ENCODE results near the gene GPR31.

- TF ChIP-seq, protein P1, sequence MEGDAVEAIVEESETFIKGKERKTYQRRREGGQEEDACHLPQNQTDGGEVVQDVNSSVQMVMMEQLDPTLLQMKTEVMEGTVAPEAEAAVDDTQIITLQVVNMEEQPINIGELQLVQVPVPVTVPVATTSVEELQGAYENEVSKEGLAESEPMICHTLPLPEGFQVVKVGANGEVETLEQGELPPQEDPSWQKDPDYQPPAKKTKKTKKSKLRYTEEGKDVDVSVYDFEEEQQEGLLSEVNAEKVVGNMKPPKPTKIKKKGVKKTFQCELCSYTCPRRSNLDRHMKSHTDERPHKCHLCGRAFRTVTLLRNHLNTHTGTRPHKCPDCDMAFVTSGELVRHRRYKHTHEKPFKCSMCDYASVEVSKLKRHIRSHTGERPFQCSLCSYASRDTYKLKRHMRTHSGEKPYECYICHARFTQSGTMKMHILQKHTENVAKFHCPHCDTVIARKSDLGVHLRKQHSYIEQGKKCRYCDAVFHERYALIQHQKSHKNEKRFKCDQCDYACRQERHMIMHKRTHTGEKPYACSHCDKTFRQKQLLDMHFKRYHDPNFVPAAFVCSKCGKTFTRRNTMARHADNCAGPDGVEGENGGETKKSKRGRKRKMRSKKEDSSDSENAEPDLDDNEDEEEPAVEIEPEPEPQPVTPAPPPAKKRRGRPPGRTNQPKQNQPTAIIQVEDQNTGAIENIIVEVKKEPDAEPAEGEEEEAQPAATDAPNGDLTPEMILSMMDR (IDR thresholded peaks at IDR 0.05): no peak
- TF ChIP-seq POLR2AphosphoS5 (IDR thresholded peaks at IDR 0.05) (no peak), POLR2A (IDR thresholded peaks at IDR 0.05) (no peak)
Measured at GRCh38 chr6:167122041-167122826, 35.5 kb downstream of the GPR31 start.

Data from suprapubic skin (tissue), 4 donors.